ENCODE data around the gene CEBPA.

Gene CEBPA

GRCh38 chr19:33343859-33344572 lies 41.7 kb upstream of the CEBPA start:
- TF ChIP-seq TCF12 (IDR thresholded peaks at IDR 0.05; ENCODE audit: low read depth) (no peak), YY1 (IDR thresholded peaks at IDR 0.05; ENCODE audit: low read depth) (no peak), EGR1 (IDR thresholded peaks at IDR 0.05) (no peak), CEBPB (IDR thresholded peaks at IDR 0.05) (no peak), FOXM1 (IDR thresholded peaks at IDR 0.05; ENCODE audit: borderline replicate concordance, low read depth) (no peak), TAF1 (IDR thresholded peaks at IDR 0.05; ENCODE audit: low read depth) (no peak), TEAD4 (IDR thresholded peaks at IDR 0.05) (no peak), EP300 (IDR thresholded peaks at IDR 0.05; ENCODE audit: borderline replicate concordance) (no peak), ZBTB7A (IDR thresholded peaks at IDR 0.05; ENCODE audit: low read depth) (no peak), RAD21 (IDR thresholded peaks at IDR 0.05; ENCODE audit: low read depth) (no peak), CREB1 (IDR thresholded peaks at IDR 0.05; ENCODE audit: low read depth) (no peak), NFIC (IDR thresholded peaks at IDR 0.05) (no peak)
- TF ChIP-seq, protein P1, sequence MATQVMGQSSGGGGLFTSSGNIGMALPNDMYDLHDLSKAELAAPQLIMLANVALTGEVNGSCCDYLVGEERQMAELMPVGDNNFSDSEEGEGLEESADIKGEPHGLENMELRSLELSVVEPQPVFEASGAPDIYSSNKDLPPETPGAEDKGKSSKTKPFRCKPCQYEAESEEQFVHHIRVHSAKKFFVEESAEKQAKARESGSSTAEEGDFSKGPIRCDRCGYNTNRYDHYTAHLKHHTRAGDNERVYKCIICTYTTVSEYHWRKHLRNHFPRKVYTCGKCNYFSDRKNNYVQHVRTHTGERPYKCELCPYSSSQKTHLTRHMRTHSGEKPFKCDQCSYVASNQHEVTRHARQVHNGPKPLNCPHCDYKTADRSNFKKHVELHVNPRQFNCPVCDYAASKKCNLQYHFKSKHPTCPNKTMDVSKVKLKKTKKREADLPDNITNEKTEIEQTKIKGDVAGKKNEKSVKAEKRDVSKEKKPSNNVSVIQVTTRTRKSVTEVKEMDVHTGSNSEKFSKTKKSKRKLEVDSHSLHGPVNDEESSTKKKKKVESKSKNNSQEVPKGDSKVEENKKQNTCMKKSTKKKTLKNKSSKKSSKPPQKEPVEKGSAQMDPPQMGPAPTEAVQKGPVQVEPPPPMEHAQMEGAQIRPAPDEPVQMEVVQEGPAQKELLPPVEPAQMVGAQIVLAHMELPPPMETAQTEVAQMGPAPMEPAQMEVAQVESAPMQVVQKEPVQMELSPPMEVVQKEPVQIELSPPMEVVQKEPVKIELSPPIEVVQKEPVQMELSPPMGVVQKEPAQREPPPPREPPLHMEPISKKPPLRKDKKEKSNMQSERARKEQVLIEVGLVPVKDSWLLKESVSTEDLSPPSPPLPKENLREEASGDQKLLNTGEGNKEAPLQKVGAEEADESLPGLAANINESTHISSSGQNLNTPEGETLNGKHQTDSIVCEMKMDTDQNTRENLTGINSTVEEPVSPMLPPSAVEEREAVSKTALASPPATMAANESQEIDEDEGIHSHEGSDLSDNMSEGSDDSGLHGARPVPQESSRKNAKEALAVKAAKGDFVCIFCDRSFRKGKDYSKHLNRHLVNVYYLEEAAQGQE (IDR thresholded peaks at IDR 0.05; ENCODE audit: low read depth) = no peak
- TF ChIP-seq, protein P2, sequence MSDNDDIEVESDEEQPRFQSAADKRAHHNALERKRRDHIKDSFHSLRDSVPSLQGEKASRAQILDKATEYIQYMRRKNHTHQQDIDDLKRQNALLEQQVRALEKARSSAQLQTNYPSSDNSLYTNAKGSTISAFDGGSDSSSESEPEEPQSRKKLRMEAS (IDR thresholded peaks at IDR 0.05) = no peak
- TF ChIP-seq, protein P3, sequence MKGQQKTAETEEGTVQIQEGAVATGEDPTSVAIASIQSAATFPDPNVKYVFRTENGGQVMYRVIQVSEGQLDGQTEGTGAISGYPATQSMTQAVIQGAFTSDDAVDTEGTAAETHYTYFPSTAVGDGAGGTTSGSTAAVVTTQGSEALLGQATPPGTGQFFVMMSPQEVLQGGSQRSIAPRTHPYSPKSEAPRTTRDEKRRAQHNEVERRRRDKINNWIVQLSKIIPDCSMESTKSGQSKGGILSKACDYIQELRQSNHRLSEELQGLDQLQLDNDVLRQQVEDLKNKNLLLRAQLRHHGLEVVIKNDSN (IDR thresholded peaks at IDR 0.05) = no peak

- no peak for TF ChIP-seq TEAD4 (IDR thresholded peaks at IDR 0.05)
- TF ChIP-seq, protein P1 (IDR thresholded peaks at IDR 0.05; ENCODE audit: low read depth) = no peak
- TF ChIP-seq YY1 (IDR thresholded peaks at IDR 0.05; ENCODE audit: low read depth) = no peak
- no peak for TF ChIP-seq RAD21 (IDR thresholded peaks at IDR 0.05; ENCODE audit: low read depth)
- TF ChIP-seq, protein P2 (IDR thresholded peaks at IDR 0.05) = no peak
- TF ChIP-seq TCF12 (IDR thresholded peaks at IDR 0.05; ENCODE audit: low read depth) = no peak
- TF ChIP-seq, protein P3 (IDR thresholded peaks at IDR 0.05) = no peak
- TF ChIP-seq CREB1 (IDR thresholded peaks at IDR 0.05; ENCODE audit: low read depth) = no peak
- no peak for TF ChIP-seq FOXM1 (IDR thresholded peaks at IDR 0.05; ENCODE audit: borderline replicate concordance, low read depth)
- no peak for TF ChIP-seq EGR1 (IDR thresholded peaks at IDR 0.05)
- TF ChIP-seq NFIC (IDR thresholded peaks at IDR 0.05) = no peak
- no peak for TF ChIP-seq TAF1 (IDR thresholded peaks at IDR 0.05; ENCODE audit: low read depth)
- TF ChIP-seq EP300 (IDR thresholded peaks at IDR 0.05; ENCODE audit: borderline replicate concordance) = no peak
- no peak for TF ChIP-seq ZBTB7A (IDR thresholded peaks at IDR 0.05; ENCODE audit: low read depth)
Measured at GRCh38 chr19:33343301-33343700, 41.0 kb upstream of the CEBPA start.

GRCh38 chr19:33340991-33341390 lies 38.7 kb upstream of the CEBPA start:
- TF ChIP-seq ZBTB7A (IDR thresholded peaks at IDR 0.05; ENCODE audit: low read depth) = no peak
- no peak for TF ChIP-seq RAD21 (IDR thresholded peaks at IDR 0.05; ENCODE audit: low read depth)
- TF ChIP-seq, protein P2 (IDR thresholded peaks at IDR 0.05) = no peak
- no peak for TF ChIP-seq TCF12 (IDR thresholded peaks at IDR 0.05; ENCODE audit: low read depth)
- TF ChIP-seq NFIC (IDR thresholded peaks at IDR 0.05) = no peak
- TF ChIP-seq, protein P1 (IDR thresholded peaks at IDR 0.05; ENCODE audit: low read depth) = no peak
- TF ChIP-seq TAF1 (IDR thresholded peaks at IDR 0.05; ENCODE audit: low read depth) = no peak
- TF ChIP-seq CEBPB (IDR thresholded peaks at IDR 0.05) = no peak
- TF ChIP-seq YY1 (IDR thresholded peaks at IDR 0.05; ENCODE audit: low read depth) = no peak
- TF ChIP-seq EP300 (IDR thresholded peaks at IDR 0.05; ENCODE audit: borderline replicate concordance) = no peak
- TF ChIP-seq EGR1 (IDR thresholded peaks at IDR 0.05) = no peak
- no peak for TF ChIP-seq FOXM1 (IDR thresholded peaks at IDR 0.05; ENCODE audit: borderline replicate concordance, low read depth)
- TF ChIP-seq CREB1 (IDR thresholded peaks at IDR 0.05; ENCODE audit: low read depth) = no peak
- TF ChIP-seq, protein P3 (IDR thresholded peaks at IDR 0.05) = no peak
- no peak for TF ChIP-seq TEAD4 (IDR thresholded peaks at IDR 0.05)

All from Ishikawa (cell line).